ENCODE measurements around the gene CIRBP. TPM values are rescaled to one million over a fixed set of nuclear protein-coding genes. Genes with fewer than 3 reads are reported as not detected.

The CIRBP gene
- total RNA-seq, 1 experiment from 2014 or later = 263 TPM

DNA sequence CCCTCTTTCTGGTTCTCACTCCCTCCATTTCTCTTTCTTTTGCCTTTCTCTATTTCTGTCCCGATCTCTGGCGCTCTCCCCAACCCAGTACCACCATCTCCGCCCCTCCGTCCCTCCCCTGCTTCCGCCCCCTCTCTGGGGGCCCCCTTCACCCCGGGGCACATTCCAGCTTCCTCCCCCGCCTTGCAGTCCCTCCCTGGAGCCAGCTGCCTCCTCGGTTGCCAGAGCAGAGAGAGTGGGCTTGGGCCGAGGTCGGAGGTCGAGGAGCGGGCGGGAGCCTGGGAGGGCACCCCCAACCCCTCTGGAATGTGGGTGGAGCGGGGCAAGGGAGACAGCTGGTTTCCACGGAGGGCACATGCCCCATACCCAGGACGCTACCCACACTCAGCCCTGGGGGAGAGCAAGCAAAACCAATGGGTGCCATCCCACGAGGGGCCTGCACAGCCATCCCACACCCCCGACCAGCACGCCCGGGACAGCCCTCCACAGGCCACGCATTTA is 6.5 kb upstream of the CIRBP start:
- Histone ChIP-seq H3K56ac (ENCODE audit: insufficient read length, low read depth, low read length) (no peak overlapping the region), H3K4me2 (ENCODE audit: insufficient read depth, insufficient read length, low read length) (peak overlapping the region; percentile 84), H3K9me3 (ENCODE audit: control insufficient read depth, low read depth, low read length) (no peaks in the 10 kb centered on the region), H2BK12ac (ENCODE audit: insufficient read length, low read depth, low read length) (no peak overlapping the region), H3K4me1 (ENCODE audit: insufficient read depth, low read length) (peaks cover 4% of the 10 kb centered on the region; the same call in 1 of the 2 replicates), H3K79me2 (ENCODE audit: insufficient read depth, low read length) (no peaks in the 10 kb centered on the region), H2AFZ (ENCODE audit: low read length) (no peak overlapping the region), H2BK5ac (ENCODE audit: insufficient read length, low read length) (no peak overlapping the region), H4K8ac (replicated peaks; ENCODE audit: insufficient read length, low read depth, low read length) (no peak overlapping the region), H2BK15ac (ENCODE audit: low read depth, low read length) (no peak overlapping the region), H3K23ac (ENCODE audit: insufficient read length, low read depth, low read length) (no peak overlapping the region), H4K5ac (ENCODE audit: insufficient read length, low read depth, low read length) (no peak overlapping the region), H3K9ac (ENCODE audit: extremely low read depth, insufficient read length, low read length) (no peak overlapping the region), H3K27me3 (ENCODE audit: insufficient read depth, low read length) (no peaks in the 10 kb centered on the region), H2BK120ac (ENCODE audit: low read depth, low read length, poor library complexity, severe bottlenecking) (no peak overlapping the region), H3K23me2 (ENCODE audit: insufficient read length, low read depth, low read length, poor library complexity, severe bottlenecking) (peaks cover 27% of the 10 kb centered on the region), H3K4ac (ENCODE audit: low read depth, low read length) (no peak overlapping the region), H4K20me1 (ENCODE audit: control insufficient read depth, insufficient read depth, insufficient read length) (no peaks in the 10 kb centered on the region), H3K79me1 (ENCODE audit: insufficient read depth, low read depth, low read length, poor library complexity, severe bottlenecking) (no peaks in the 10 kb centered on the region), H4K91ac (ENCODE audit: insufficient read length, low read depth, low read length) (no peak overlapping the region), H3K18ac (ENCODE audit: insufficient read length, low read depth, low read length) (no peak overlapping the region), H3T11ph (ENCODE audit: low read length) (no peak overlapping the region), H2BK20ac (ENCODE audit: low read depth, low read length, poor library complexity, severe bottlenecking) (no peak overlapping the region), H3K14ac (ENCODE audit: insufficient read depth, low read length) (no peak overlapping the region; the same call in 1 of the 2 replicates), H2AK5ac (ENCODE audit: insufficient read length, low read length) (no peak overlapping the region), H3K27ac (ENCODE audit: insufficient read length, low read depth, low read length) (no peak overlapping the region)
- Mint-ChIP-seq H3K9me3 (no peaks in the 10 kb centered on the region; a peak in 1 of 5 replicates), H3K4me3 (peak overlapping the region; percentile 49 to 69; a peak in 4 of 5 replicates), H3K27ac (peak overlapping the region in 2 of 3 experiments; percentile 74 to 75; a peak in 3 of 7 replicates), H3K36me3 (ENCODE audit: insufficient read depth in 1 of 3, low read depth in 3 of 3) (peaks cover 3 to 26% (median 9%) of the 10 kb centered on the region in 3 experiments), H3K27me3 (ENCODE audit: low read depth) (peaks cover 7% of the 10 kb centered on the region), H3K4me1 (peaks cover 58 to 62% of the 10 kb centered on the region in 2 experiments)
- DNase-seq = no peak
- TF ChIP-seq, protein P1, sequence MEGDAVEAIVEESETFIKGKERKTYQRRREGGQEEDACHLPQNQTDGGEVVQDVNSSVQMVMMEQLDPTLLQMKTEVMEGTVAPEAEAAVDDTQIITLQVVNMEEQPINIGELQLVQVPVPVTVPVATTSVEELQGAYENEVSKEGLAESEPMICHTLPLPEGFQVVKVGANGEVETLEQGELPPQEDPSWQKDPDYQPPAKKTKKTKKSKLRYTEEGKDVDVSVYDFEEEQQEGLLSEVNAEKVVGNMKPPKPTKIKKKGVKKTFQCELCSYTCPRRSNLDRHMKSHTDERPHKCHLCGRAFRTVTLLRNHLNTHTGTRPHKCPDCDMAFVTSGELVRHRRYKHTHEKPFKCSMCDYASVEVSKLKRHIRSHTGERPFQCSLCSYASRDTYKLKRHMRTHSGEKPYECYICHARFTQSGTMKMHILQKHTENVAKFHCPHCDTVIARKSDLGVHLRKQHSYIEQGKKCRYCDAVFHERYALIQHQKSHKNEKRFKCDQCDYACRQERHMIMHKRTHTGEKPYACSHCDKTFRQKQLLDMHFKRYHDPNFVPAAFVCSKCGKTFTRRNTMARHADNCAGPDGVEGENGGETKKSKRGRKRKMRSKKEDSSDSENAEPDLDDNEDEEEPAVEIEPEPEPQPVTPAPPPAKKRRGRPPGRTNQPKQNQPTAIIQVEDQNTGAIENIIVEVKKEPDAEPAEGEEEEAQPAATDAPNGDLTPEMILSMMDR (conservative IDR thresholded peaks at IDR 0.05) = no peak
- WGBS (ENCODE audit: extremely low coverage, insufficient read length, low lambda C conversion rate) = no CpG with 5 or more reads among the region's 21 CpGs
